H1 (cell line): ENCODE measurements around the gene DNMT3B. TPM values are rescaled to one million over a fixed set of nuclear protein-coding genes. Genes with fewer than 3 reads are reported as not detected.

Source experiments
- ATF3 ChIP-seq: IDR thresholded peaks from 2 replicates; pipeline ENCODE4 v1.6.1; 2011; ENCODE audit warnings: low read depth, mild to moderate bottlenecking, low read length; ENCODE audit not compliant: insufficient read depth
- SIN3A ChIP-seq, 2 experiments: IDR thresholded peaks in 1 of 2; conservative IDR thresholded peaks in 1 of 2; 2 replicates each; pipeline ENCODE4 v1.6.1; 2011 to 2012; ENCODE audit warnings: low read length in 2 of 2, improper control_type of control experiment in 1 of 2, low read depth in 1 of 2, mild to moderate bottlenecking in 1 of 2
- TAF1 ChIP-seq: IDR thresholded peaks from 2 replicates; pipeline ENCODE4 v1.6.1; 2011; ENCODE audit warnings: mild to moderate bottlenecking, low read depth, low read length
- polyA plus RNA-seq, 7 experiments: library from polyadenylated mRNA; depleted of rRNA in 3 of 7; stranded (reverse) in 5 of 7; unstranded in 2 of 7; fragments of >200 nt in 5 of 7; fragments of 200-250 nt in 2 of 7; gene quantifications; 1 replicate in 5 of 7; 2 replicates in 1 of 7; 4 replicates in 1 of 7; pipeline versions ENCODE4 v1.2.1 to v1.2.3, GENCODE V29; 2011 to 2013; ENCODE audit warnings: missing spikeins in 2 of 7, mixed read lengths in 2 of 7
- total RNA-seq: library from RNA; stranded (reverse); fragmentation: NEBNext Ultra II Directional; extraction: Animal tissue kit (Norgen Biotek cat#: 25700); gene quantifications from 2 replicates; pipeline ENCODE4 v1.2.1, GENCODE V29; 2021

Gene DNMT3B
- total and polyA plus RNA-seq, 2 of the 8 experiments (the other 6 are each of a cell fraction or from before 2014, with no cell fraction given), result 433 to 1,016 TPM

DNA sequence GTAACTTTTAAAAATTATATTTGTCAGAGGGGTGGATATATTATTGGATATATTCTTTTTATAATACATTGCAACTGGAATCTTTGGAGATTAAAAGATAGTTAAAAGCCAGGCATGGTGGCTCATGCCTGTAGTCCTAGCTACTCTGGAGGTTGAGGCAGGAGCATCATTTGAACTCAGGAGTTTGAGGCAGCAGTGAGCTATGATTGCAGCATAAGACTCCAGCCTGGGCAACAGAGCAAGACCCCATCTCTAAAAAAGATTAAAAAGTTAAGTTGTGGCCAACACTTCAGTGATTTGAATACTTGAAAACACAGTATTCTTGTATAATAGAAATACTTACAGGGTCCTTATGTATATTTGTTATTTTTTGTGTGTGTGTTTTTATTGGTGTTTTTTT is 72.8 kb downstream of the DNMT3B start (continued):
- TF ChIP-seq ATF3, result no peak
- no peak for TF ChIP-seq TAF1
- TF ChIP-seq SIN3A (conservative IDR thresholded peaks at IDR 0.05 in 1 of 2, IDR thresholded peaks at IDR 0.05 in 1 of 2; ENCODE audit: low read depth in 1 of 2, low read length in 2 of 2), result no peak
- TF ChIP-seq, all 59 proteins: peak for 0
